ENCODE data around the gene ACTR6. TPM values are rescaled to one million over a fixed set of nuclear protein-coding genes. Genes with fewer than 3 reads are reported as not detected.

Gene ACTR6
- 23.8 TPM for total RNA-seq
- long read RNA-seq, transcript ACTR6-201 (11 exons, 2,464 nt): major isoform, 17 of 19 reads
- long read RNA-seq, partial matches to known transcripts: 0 of 19 reads
- long read RNA-seq, other reads (novel, unspliced or antisense): 1 of 19 reads

- peak; percentile 97 for DNase-seq
- peak; percentile 99 for ATAC-seq
- intact Hi-C loops (cut with micrococcal nuclease): no loop called here
Observed at GRCh38 chr12:100200463-100201181, at the start of gene ACTR6. TSS of gene ACTR6 (plus strand) at chr12:100200815. CDS start at chr12:100200852, 37 bp downstream.

DNA sequence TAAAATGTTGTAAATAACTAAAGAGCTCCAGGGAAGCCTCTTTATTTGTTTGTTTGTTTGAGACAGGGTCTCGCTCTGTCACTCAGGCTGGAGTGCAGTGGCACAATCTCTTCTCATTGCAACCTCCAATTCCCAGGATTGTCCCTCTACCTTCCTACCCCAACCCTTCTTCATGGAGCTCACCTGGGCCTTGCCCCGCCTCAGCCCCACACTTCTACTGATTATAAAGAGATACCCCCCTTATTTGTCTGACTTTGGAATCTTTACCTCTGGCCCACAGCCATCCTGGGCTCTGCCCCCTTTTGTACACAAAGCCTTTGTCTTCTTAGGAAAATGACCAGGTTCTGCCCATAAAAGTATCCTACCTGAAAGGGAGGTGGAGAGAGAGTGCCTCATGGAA is 48.8 kb upstream of the ACTR6 start:
- intact Hi-C loops (cut with micrococcal nuclease): no loop called here
- ATAC-seq (no peak), DNase-seq (no peak)

DNA sequence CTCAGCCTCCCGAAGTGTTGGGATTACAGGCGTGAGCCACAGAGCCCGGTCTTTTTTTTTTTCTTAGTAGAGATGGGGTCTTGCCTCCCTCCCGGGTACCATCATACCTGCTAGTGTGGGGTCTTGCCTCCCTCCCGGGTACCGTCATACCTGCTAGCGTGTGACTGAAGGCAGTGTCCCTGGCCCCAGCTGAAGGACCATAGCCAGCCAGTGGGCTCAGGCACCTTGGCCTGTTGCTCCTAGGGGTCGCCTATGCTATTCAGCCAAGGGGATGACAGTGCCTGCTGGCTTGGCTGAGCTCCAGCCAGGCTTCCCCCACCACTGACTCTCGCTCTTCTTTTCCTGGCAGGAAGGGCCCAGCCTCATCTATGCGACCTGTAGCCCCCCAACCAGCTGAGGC is 47.5 kb upstream of the ACTR6 start:
- DNase-seq: no peak
- ATAC-seq: no peak
- intact Hi-C loops (cut with micrococcal nuclease): no loop called here

- ATAC-seq: peak; percentile 72
- peak; percentile 87 for DNase-seq
- intact Hi-C loops (cut with micrococcal nuclease): no loop called here
Observed at GRCh38 chr12:100154474-100155247, 46.0 kb upstream of the ACTR6 start.

DNA sequence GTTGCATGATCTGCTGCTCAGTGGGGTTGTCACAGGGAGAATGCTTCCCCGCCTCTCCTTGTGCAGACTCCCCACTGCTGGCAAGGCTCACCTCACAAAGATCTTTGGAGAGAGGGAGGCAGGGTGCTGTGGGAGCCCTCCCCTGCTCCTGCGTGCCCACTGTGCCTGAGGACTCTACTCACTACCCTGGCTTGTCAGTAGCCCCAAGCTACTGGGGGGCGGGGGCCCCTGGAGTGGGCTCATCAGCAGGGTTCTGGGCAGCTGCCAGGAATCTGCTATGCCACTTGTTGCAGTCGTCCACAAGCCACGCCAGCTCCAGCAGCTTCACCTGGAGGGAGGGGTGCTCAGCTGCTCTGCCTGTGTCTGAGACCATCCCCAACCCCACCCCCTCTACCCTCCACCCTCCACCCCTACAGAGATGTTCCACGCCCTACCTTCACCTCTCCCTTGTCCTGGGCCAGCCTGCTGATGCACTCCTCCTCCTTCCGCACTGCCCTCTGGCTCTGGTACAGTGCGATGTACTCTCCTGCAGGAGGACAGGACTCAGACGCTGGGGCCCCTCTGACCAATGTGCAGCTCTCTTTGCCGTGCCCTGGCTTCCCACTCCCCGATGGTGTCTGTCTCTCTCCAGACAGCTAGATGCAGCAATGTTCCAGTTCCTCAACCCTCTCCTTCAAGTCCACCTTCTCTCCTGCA is 43.7 kb upstream of the ACTR6 start:
- ATAC-seq (no peak), DNase-seq (no peak)
- intact Hi-C loops (cut with micrococcal nuclease): no loop called here

GRCh38 chr12:100157427-100157821 is 43.2 kb upstream of the ACTR6 start:
- intact Hi-C loops (cut with micrococcal nuclease): no loop called here
- ATAC-seq (no peak), DNase-seq (no peak)

GRCh38 chr12:100158535-100158934 is 42.1 kb upstream of the ACTR6 start:
- DNase-seq (no peak), ATAC-seq (no peak)
- intact Hi-C loops (cut with micrococcal nuclease): no loop called here

GRCh38 chr12:100159391-100160104 is 41.1 kb upstream of the ACTR6 start:
- ATAC-seq: no peak
- DNase-seq: no peak
- intact Hi-C loops (cut with micrococcal nuclease): no loop called here

DNA sequence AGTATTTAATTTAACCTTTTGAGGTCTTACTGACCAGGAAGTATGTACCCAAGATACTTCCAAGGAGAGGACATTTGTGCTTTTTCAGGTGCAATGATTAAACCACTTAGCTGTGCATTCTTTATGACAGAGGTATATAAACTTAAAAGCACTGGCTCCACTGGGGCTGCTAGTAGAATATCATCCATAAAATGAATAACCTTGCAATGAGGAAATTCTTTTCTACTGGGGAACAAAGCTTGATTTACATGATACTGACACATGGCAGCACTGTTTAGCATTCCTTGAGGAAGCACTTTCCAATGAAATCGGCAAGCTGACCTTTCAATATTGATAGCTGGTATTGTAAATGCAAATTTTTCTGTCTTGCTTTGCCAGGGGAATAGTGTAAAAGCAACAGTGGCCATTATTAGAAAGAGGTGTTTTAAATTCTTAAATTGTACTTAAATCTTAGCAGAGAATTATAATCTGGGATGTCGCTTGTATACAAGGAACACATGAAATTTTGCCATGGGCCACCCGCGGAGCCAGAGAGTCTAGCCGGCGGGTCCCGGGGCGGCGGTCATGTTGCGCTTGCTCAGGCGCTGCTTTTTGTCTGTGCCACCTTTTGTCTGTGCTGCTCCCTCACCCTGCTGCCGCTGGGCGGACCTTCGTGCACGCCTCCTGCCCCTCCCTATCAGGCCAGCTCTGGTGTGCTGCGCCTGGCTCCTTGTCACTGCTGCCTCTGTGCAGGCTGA is 37.0 kb upstream of the ACTR6 start:
- ATAC-seq: peak; percentile 100
- DNase-seq: peak; percentile 89
- intact Hi-C loops (cut with micrococcal nuclease): no loop called here

GRCh38 chr12:100164153-100164704 is 36.4 kb upstream of the ACTR6 start:
- DNase-seq: no peak
- intact Hi-C loops (cut with micrococcal nuclease): no loop called here
- no peak for ATAC-seq

DNA sequence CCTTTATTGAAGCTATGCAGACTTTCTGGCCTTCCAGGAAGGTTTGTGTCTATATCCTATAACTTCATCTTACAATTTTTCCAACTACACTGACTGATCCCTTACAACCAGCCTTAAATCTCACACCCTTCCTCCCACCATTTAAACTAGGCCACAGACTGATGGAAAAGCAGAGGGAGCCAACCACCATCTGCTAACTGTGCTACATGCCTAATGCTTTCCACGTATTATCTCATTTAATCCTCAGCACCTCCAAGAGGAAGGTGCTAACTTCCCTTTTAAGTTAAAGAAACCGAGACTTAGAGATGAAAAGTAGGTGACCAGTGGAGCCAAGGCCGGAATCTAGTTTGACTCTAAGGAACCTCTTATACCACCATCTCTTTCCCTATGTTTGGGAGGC is 35.3 kb upstream of the ACTR6 start:
- no peak for DNase-seq
- intact Hi-C loops (cut with micrococcal nuclease): no loop called here
- no peak for ATAC-seq

DNA sequence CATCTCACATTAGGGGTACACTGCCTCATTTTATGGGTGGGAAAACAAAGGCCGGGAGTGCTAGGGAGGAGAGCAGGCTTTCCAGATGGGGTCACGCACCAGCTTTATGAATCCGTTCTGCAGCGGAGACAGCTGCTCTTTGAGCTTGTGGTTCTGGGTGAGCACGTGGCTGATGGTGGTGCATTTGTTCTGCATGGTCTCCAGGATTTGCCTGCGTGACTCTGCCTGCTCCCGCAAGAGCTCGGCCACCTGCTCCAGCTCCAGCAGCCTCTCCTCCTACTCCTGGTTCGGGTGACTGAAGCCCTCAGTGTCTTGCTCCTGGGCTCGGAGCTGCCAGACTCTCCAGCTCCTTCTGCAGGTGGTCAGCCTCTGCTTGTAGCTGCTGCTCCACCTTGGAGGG is 34.4 kb upstream of the ACTR6 start:
- ATAC-seq (no peak), DNase-seq (no peak)
- intact Hi-C loops (cut with micrococcal nuclease): no loop called here

GRCh38 chr12:100168562-100168961 is 32.1 kb upstream of the ACTR6 start:
- intact Hi-C loops (cut with micrococcal nuclease): no loop called here
- no peak for DNase-seq
- ATAC-seq: no peak

DNA sequence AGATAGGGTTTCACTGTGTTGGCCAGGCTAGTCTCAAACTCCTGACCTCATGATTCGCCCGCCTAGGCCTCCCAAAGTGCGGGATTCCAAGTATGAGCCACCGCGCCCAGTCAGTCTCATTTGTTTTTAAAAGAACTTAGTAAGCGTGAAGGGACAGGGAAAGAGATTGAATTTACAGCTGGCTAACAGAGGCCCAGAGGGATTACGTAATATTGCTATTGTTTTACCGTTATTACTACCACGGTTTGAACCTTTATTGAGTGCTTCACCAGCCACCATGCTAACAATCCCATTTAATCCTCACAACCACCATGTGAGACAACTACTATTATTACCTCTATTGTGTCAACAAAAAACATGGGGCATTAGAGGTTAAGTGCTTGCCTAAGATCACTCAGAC is 31.3 kb upstream of the ACTR6 start:
- no peak for ATAC-seq

DNA sequence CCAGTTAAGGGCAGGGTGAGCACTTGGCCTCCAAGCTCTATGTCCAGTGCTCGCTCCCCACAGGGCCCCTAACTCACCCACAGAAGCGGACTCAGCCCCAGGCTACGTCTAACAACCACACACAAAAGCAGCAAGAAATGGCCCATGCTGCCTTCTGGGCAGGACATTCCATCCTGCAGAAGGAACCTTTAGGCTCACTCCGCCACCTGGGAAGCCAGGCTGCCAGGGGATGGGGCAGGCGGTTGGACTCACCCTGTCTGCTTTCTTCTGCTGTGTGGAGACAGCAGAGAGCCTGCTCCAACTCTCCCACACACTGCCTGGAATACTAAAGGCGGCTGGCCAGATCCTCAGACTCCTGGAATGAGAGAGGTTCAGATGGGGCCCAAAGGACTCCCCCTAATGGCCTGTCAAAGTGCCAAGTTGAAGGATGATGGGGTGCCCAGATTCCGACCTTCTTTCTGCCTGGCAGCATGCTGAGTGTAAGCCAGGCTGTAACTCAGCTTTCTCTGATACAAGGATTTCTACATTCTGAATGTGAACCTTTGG is 30.2 kb upstream of the ACTR6 start:
- ATAC-seq: no peak
- intact Hi-C loops (cut with micrococcal nuclease): no loop called here
- DNase-seq: no peak

More for the DNA sequence above, 31.3 kb upstream of the ACTR6 start:
- intact Hi-C loops (cut with micrococcal nuclease): no loop called here
- DNase-seq: no peak

DNA sequence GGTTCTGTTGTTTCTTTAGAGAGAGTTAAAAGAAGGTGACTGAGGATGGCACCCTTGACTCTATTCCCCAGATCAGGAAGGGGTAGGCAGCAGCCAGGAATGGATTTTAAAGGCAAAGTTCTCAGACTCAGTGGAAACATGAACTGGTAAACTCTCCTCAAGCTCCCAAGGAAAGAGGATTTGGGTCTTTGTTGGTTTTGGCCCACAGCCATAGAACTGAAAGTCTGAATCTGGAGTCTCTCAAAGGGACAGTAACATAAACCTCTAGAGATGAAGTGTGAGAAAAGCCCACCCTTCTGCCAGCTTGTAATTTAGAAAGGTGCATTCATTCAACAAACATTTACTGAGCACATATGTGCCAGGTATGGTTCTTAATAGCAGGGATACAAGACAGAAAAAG is 29.4 kb upstream of the ACTR6 start:
- DNase-seq (no peak), ATAC-seq (no peak)
- intact Hi-C loops (cut with micrococcal nuclease): no loop called here

GRCh38 chr12:100173111-100173510 is 27.5 kb upstream of the ACTR6 start:
- intact Hi-C loops (cut with micrococcal nuclease): no loop called here
- no peak for DNase-seq
- no peak for ATAC-seq

GRCh38 chr12:100174495-100174894 is 26.1 kb upstream of the ACTR6 start:
- intact Hi-C loops (cut with micrococcal nuclease): no loop called here
- ATAC-seq (no peak), DNase-seq (no peak)

All from left ventricle myocardium superior (tissue), 1 donor.